CD14-positive monocyte (primary cell): Measurements from ENCODE around the gene LGR4. TPM values are rescaled to one million over a fixed set of nuclear protein-coding genes. Genes with fewer than 3 reads are reported as not detected.
A peak's percentile ranks its signal among the peaks of the same experiment; 100 is the strongest.

Experiments
- DNase-seq, 3 donors: peaks; one replicate each; pipeline ENCODE4 v3.0.0-alpha.2; 2011 to 2022
- H2AFZ ChIP-seq: 2 replicates; pipeline ENCODE4 v1.6.0; 2012; ENCODE audit warnings: mild to moderate bottlenecking, low read depth, low read length, inconsistent platforms; ENCODE audit not compliant: insufficient read depth, poor library complexity, severe bottlenecking
- H3K27ac ChIP-seq, 2 donors: 1 replicate in 1 of 2; 2 replicates in 1 of 2; pipeline ENCODE4 v1.5.1; 2012 to 2013; ENCODE audit warnings: low read length in 2 of 2, control low read depth in 1 of 2, inconsistent platforms in 1 of 2, low read depth in 1 of 2, mild to moderate bottlenecking in 1 of 2
- H3K27me3 ChIP-seq, 2 donors: one replicate each; pipeline versions ENCODE4 v1.6.0 to v1.6.1; 2011 to 2013; ENCODE audit warnings: low read length in 2 of 2; ENCODE audit not compliant: control insufficient read depth in 2 of 2, insufficient read depth in 2 of 2
- H3K36me3 ChIP-seq, 2 donors: replicated peaks in 1 of 2; 1 replicate in 1 of 2; 2 replicates in 1 of 2; pipeline versions ENCODE4 v1.5.1 to v1.6.1; 2012 to 2013; ENCODE audit warnings: low read length in 2 of 2, control low read depth in 1 of 2, inconsistent platforms in 1 of 2, mild to moderate bottlenecking in 1 of 2; ENCODE audit not compliant: insufficient read depth in 2 of 2, control insufficient read depth in 1 of 2
- H3K4me1 ChIP-seq, 2 donors: 1 replicate in 1 of 2; 2 replicates in 1 of 2; pipeline versions ENCODE4 v1.5.1 to v1.6.1; 2012 to 2013; ENCODE audit warnings: low read length in 2 of 2, control low read depth in 1 of 2, inconsistent platforms in 1 of 2, mild to moderate bottlenecking in 1 of 2, moderate library complexity in 1 of 2; ENCODE audit not compliant: insufficient read depth in 2 of 2, control insufficient read depth in 1 of 2
- H3K4me2 ChIP-seq: replicated peaks from 2 replicates; pipeline ENCODE3; 2012; ENCODE audit warnings: low read length, moderate library complexity, mild to moderate bottlenecking; ENCODE audit not compliant: poor library complexity, severe bottlenecking; ENCODE audit errors: extremely low read depth
- H3K4me3 ChIP-seq, 3 experiments: fragments of 200-600 bp in 1 of 3; sonication (generic) in 1 of 3; replicated peaks in 1 of 3; 1 replicate in 2 of 3; 2 replicates in 1 of 3; pipeline ENCODE4 v1.5.1; 2011 to 2013; ENCODE audit warnings: low read length in 3 of 3, mild to moderate bottlenecking in 3 of 3, control low read depth in 2 of 3, low read depth in 2 of 3, inconsistent platforms in 1 of 3, moderate library complexity in 1 of 3
- H3K79me2 ChIP-seq: 2 replicates; pipeline ENCODE4 v1.6.0; 2012; ENCODE audit warnings: mild to moderate bottlenecking, control low read depth, inconsistent platforms, low read length, moderate library complexity; ENCODE audit not compliant: insufficient read depth
- H3K9ac ChIP-seq: 2 replicates; pipeline ENCODE4 v1.6.0; 2017; ENCODE audit warnings: low read length, mild to moderate bottlenecking; ENCODE audit not compliant: insufficient read depth, poor library complexity, severe bottlenecking
- H3K9me3 ChIP-seq, 2 donors: replicated peaks in 1 of 2; 1 replicate in 1 of 2; 2 replicates in 1 of 2; pipeline versions ENCODE4 v1.5.1 to v1.6.1; 2012 to 2013; ENCODE audit warnings: low read length in 2 of 2, control low read depth in 1 of 2; ENCODE audit not compliant: control insufficient read depth in 1 of 2, insufficient read depth in 1 of 2
- H4K20me1 ChIP-seq: 2 replicates; pipeline ENCODE4 v1.6.0; 2012; ENCODE audit warnings: mild to moderate bottlenecking, low read length, control low read depth, moderate library complexity; ENCODE audit not compliant: insufficient read depth
- H3K27ac Mint-ChIP-seq, 7 donors: one replicate each; pipeline ENCODE4 v1.8.0; 2020; ENCODE audit warnings: mild to moderate bottlenecking in 7 of 7, mixed read lengths in 7 of 7, moderate library complexity in 6 of 7, inconsistent platforms in 2 of 7
- H3K27me3 Mint-ChIP-seq, 3 donors: one replicate each; pipeline ENCODE4 v1.8.0; 2021 to 2022; ENCODE audit warnings: low read depth in 3 of 3, mild to moderate bottlenecking in 3 of 3, mixed read lengths in 3 of 3, moderate library complexity in 3 of 3, inconsistent platforms in 1 of 3
- H3K36me3 Mint-ChIP-seq, 2 donors: one replicate each; pipeline ENCODE4 v1.8.0; 2020; ENCODE audit warnings: mixed read lengths in 2 of 2, inconsistent platforms in 1 of 2, mild to moderate bottlenecking in 1 of 2
- H3K4me1 Mint-ChIP-seq: one replicate; pipeline ENCODE4 v1.8.0; 2020; ENCODE audit warnings: mild to moderate bottlenecking, mixed read lengths
- H3K4me3 Mint-ChIP-seq, 2 donors: one replicate each; pipeline ENCODE4 v1.8.0; 2020; ENCODE audit warnings: mild to moderate bottlenecking in 2 of 2, mixed read lengths in 2 of 2, moderate library complexity in 1 of 2
- H3K9me3 Mint-ChIP-seq, 7 donors: one replicate each; pipeline ENCODE4 v1.8.0; 2020 to 2022; ENCODE audit warnings: mixed read lengths in 7 of 7, mild to moderate bottlenecking in 6 of 7, moderate library complexity in 6 of 7, inconsistent platforms in 2 of 7
- WGBS: methylation state at CpG from one replicate; pipeline ENCODE4 v1.1.5; 2013; ENCODE audit warnings: missing lambda C conversion rate; ENCODE audit not compliant: insufficient coverage; 5-methylcytosine and 5-hydroxymethylcytosine counted together
- intact Hi-C, 2 donors: fragments of 100-400 bp; cut with micrococcal nuclease; formaldehyde crosslinking; loops; one replicate each; pipeline versions ENCODE4 v1.15.0 to v1.15.1; 2023
- polyA plus RNA-seq, 3 donors: library from polyadenylated mRNA; depleted of rRNA in 1 of 3; unstranded in 2 of 3; stranded (reverse) in 1 of 3; fragments of 300-500 nt in 2 of 3; fragments of >200 nt in 1 of 3; fragmentation: Illumina TruSeq in 2 of 3; gene quantifications; 1 replicate in 2 of 3; 2 replicates in 1 of 3; pipeline ENCODE4 v1.2.3, GENCODE V29; 2012 to 2021
- TF ChIP-seq, protein P1 (sequence below): fragments of 200-600 bp; IDR thresholded peaks from one replicate; pipeline ENCODE4 v1.8.0; 2022; ENCODE audit warnings: antibody characterized with exemption, mild to moderate bottlenecking

Gene LGR4
- polyA plus RNA-seq, 3 donors = 0.67 to 0.92 (median 0.72) TPM

DNA sequence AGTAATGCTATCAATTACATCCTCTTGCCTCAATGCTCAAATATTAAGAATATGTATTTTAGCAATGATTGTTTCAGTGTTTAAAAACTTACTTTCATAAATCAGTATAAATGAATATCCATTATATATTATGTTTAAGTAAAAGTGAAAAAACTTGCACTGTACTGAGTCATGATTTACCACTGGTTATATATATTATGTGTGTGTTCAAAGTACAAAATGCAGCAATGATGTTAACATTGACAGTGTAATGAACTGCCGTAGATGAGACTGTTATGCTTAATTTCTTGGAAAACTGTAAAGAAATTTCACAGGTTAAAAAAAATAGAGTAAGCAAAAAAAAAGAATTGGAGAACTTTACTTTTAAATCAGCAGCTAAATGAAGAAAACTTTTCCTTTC lies 25.3 kb upstream of the LGR4 start:
- no peaks in the 10 kb centered on the region for H3K9me3 ChIP-seq
- H3K4me3 Mint-ChIP-seq = no peak overlapping the region

DNA sequence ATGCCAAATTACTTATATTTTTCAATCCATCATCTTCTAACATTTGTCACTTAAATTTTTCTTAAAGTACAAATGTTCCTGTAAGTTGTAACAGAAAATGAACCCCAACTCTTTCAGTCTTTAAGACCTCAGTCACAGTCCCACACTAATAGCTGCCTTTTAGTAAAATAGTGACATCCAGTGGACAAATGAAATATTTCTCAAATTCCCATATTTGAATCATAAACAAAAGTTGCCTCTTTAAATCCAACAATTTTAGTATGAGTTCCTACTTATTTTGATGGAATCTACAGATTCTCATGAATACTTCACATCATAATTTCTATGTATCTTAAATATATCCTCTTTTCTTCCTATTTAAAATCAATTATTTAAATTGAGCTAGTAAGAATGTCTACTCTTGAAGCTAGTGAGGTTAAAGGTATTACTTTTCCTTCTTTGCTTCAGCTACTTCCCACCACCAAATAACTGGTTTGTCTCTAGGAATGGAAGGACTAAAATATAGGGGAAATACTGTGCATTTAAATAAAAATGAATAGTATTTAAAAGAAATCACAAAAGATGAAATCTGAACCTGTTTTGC lies 24.8 kb upstream of the LGR4 start:
- TF ChIP-seq, protein P1, sequence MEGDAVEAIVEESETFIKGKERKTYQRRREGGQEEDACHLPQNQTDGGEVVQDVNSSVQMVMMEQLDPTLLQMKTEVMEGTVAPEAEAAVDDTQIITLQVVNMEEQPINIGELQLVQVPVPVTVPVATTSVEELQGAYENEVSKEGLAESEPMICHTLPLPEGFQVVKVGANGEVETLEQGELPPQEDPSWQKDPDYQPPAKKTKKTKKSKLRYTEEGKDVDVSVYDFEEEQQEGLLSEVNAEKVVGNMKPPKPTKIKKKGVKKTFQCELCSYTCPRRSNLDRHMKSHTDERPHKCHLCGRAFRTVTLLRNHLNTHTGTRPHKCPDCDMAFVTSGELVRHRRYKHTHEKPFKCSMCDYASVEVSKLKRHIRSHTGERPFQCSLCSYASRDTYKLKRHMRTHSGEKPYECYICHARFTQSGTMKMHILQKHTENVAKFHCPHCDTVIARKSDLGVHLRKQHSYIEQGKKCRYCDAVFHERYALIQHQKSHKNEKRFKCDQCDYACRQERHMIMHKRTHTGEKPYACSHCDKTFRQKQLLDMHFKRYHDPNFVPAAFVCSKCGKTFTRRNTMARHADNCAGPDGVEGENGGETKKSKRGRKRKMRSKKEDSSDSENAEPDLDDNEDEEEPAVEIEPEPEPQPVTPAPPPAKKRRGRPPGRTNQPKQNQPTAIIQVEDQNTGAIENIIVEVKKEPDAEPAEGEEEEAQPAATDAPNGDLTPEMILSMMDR = peak; percentile 60
- Histone ChIP-seq H4K20me1 (peaks cover 7% of the 10 kb centered on the region), H3K27ac (no peak overlapping the region), H3K4me2 (no peak overlapping the region), H3K9ac (no peak overlapping the region), H3K79me2 (peaks cover 2% of the 10 kb centered on the region), H2AFZ (no peak overlapping the region), H3K36me3 (peaks cover 61 to 88% of the 10 kb centered on the region in 2 donors), H3K4me3 (no peak overlapping the region), H3K4me1 (no peaks in the 10 kb centered on the region), H3K27me3 (no peaks in the 10 kb centered on the region), H3K9me3 (no peaks in the 10 kb centered on the region)
- intact Hi-C loops = no loop called here
- Mint-ChIP-seq H3K4me3 (no peak overlapping the region), H3K27ac (no peak overlapping the region), H3K9me3 (no peaks in the 10 kb centered on the region), H3K4me1 (peaks cover 2% of the 10 kb centered on the region), H3K27me3 (no peaks in the 10 kb centered on the region), H3K36me3 (peaks cover 47 to 70% of the 10 kb centered on the region in 2 donors)
- peak in 1 of 3 donors; percentile 16 for DNase-seq

More for the DNA sequence above, 25.3 kb upstream of the LGR4 start:
- no peak overlapping the region for H2AFZ ChIP-seq
- H3K9ac ChIP-seq = no peak overlapping the region
- peaks cover 7% of the 10 kb centered on the region for H4K20me1 ChIP-seq
- TF ChIP-seq, protein P1 = no peak
- H3K36me3 Mint-ChIP-seq = peaks cover 47 to 69% of the 10 kb centered on the region in 2 donors
- peaks cover 7% of the 10 kb centered on the region for H3K79me2 ChIP-seq
- DNase-seq = no peak
- no peak overlapping the region for H3K27ac ChIP-seq
- no CpG with 5 or more reads among the region's 1 CpG for WGBS
- H3K36me3 ChIP-seq = peaks cover 56 to 83% of the 10 kb centered on the region in 2 donors
- no peaks in the 10 kb centered on the region for H3K27me3 Mint-ChIP-seq
- no peaks in the 10 kb centered on the region for H3K9me3 Mint-ChIP-seq
- no peaks in the 10 kb centered on the region for H3K4me1 ChIP-seq
- intact Hi-C loops = no loop called here
- no peak overlapping the region for H3K4me3 ChIP-seq
- peaks cover 2% of the 10 kb centered on the region for H3K4me1 Mint-ChIP-seq
- no peak overlapping the region for H3K27ac Mint-ChIP-seq
- no peaks in the 10 kb centered on the region for H3K27me3 ChIP-seq
- H3K4me2 ChIP-seq = no peak overlapping the region
